Measurements from ENCODE around the gene GMDS. TPM values are rescaled to one million over a fixed set of nuclear protein-coding genes. Genes with fewer than 3 reads are reported as not detected.

Gene GMDS
- total RNA-seq, 1 experiment from 2014 or later = 27.6 TPM

- Histone ChIP-seq H3K9me3 (ENCODE audit: control insufficient read depth, low read depth, low read length) (no peaks in the 10 kb centered on the region), H3K4me2 (ENCODE audit: insufficient read depth, insufficient read length, low read length) (no peak overlapping the region), H3K23me2 (ENCODE audit: insufficient read length, low read depth, low read length, poor library complexity, severe bottlenecking) (no peaks in the 10 kb centered on the region), H3K23ac (ENCODE audit: insufficient read length, low read depth, low read length) (no peak overlapping the region), H4K91ac (ENCODE audit: insufficient read length, low read depth, low read length) (no peak overlapping the region), H3K56ac (ENCODE audit: insufficient read length, low read depth, low read length) (no peak overlapping the region), H3K14ac (ENCODE audit: insufficient read depth, low read length) (no peak overlapping the region), H3K27ac (ENCODE audit: insufficient read length, low read depth, low read length) (no peak overlapping the region), H4K20me1 (ENCODE audit: control insufficient read depth, insufficient read depth, insufficient read length) (no peaks in the 10 kb centered on the region), H2BK120ac (ENCODE audit: low read depth, low read length, poor library complexity, severe bottlenecking) (no peak overlapping the region), H3K9ac (ENCODE audit: extremely low read depth, insufficient read length, low read length) (no peak overlapping the region), H2BK5ac (ENCODE audit: insufficient read length, low read length) (no peak overlapping the region), H4K8ac (replicated peaks; ENCODE audit: insufficient read length, low read depth, low read length) (no peak overlapping the region), H3K79me2 (ENCODE audit: insufficient read depth, low read length) (no peaks in the 10 kb centered on the region), H2BK12ac (ENCODE audit: insufficient read length, low read depth, low read length) (no peak overlapping the region), H3K4ac (ENCODE audit: low read depth, low read length) (no peak overlapping the region), H3K79me1 (ENCODE audit: insufficient read depth, low read depth, low read length, poor library complexity, severe bottlenecking) (no peaks in the 10 kb centered on the region), H2BK15ac (ENCODE audit: low read depth, low read length) (no peak overlapping the region), H3T11ph (ENCODE audit: low read length) (no peak overlapping the region), H3K4me1 (ENCODE audit: insufficient read depth, low read length) (peaks cover 3% of the 10 kb centered on the region; the same call in 1 of the 2 replicates), H4K5ac (ENCODE audit: insufficient read length, low read depth, low read length) (no peak overlapping the region), H3K18ac (ENCODE audit: insufficient read length, low read depth, low read length) (no peak overlapping the region), H2BK20ac (ENCODE audit: low read depth, low read length, poor library complexity, severe bottlenecking) (no peak overlapping the region), H2AFZ (ENCODE audit: low read length) (no peak overlapping the region), H2AK5ac (ENCODE audit: insufficient read length, low read length) (no peak overlapping the region), H3K27me3 (ENCODE audit: insufficient read depth, low read length) (no peaks in the 10 kb centered on the region)
- no peak for DNase-seq
- H3K9me3 Mint-ChIP-seq = no peaks in the 10 kb centered on the region
- no peak overlapping the region for H3K27ac Mint-ChIP-seq
- H3K4me3 Mint-ChIP-seq = no peak overlapping the region
- H3K4me1 Mint-ChIP-seq = peaks cover 0 to 8% of the 10 kb centered on the region in 2 experiments; a peak in 2 of 4 replicates
- no peaks in the 10 kb centered on the region for H3K36me3 Mint-ChIP-seq (ENCODE audit: insufficient read depth in 1 of 3, low read depth in 3 of 3)
- TF ChIP-seq CTCF (conservative IDR thresholded peaks at IDR 0.05) = no peak
- WGBS (ENCODE audit: extremely low coverage, insufficient read length, low lambda C conversion rate) = no CpG with 5 or more reads among the region's 1 CpG
- no peaks in the 10 kb centered on the region for H3K27me3 Mint-ChIP-seq (ENCODE audit: low read depth)
Measured at GRCh38 chr6:2155206-2155605, 90.2 kb downstream of the GMDS start.
